Suprapubic skin (tissue), 4 donors: Measurements from ENCODE around the gene NOS1AP. TPM values are rescaled to one million over a fixed set of nuclear protein-coding genes. Genes with fewer than 3 reads are reported as not detected.

ENCODE experiments used
- DNase-seq, 2 donors: peaks; one replicate each; pipeline ENCODE4 v3.0.0-alpha.2; 2019; ENCODE audit warnings: low spot score in 2 of 2
- H3K27ac ChIP-seq: fragments of 200-600 bp; sonication (generic); one replicate; pipeline ENCODE4 v1.5.1; 2019
- H3K27me3 ChIP-seq: fragments of 200-600 bp; sonication (generic); one replicate; pipeline ENCODE4 v1.5.1; 2019
- H3K36me3 ChIP-seq: fragments of 200-600 bp; sonication (generic); one replicate; pipeline ENCODE4 v1.5.1; 2019
- H3K4me1 ChIP-seq: fragments of 200-600 bp; sonication (generic); one replicate; pipeline ENCODE4 v1.5.1; 2019
- H3K4me3 ChIP-seq: fragments of 200-600 bp; sonication (generic); one replicate; pipeline ENCODE4 v1.5.1; 2019; ENCODE audit warnings: mild to moderate bottlenecking
- H3K9me3 ChIP-seq: fragments of 200-600 bp; sonication (generic); one replicate; pipeline ENCODE4 v1.5.1; 2019
- EP300 ChIP-seq: sonication (generic); formaldehyde crosslinking; IDR thresholded peaks from one replicate; pipeline ENCODE4 v1.6.1; 2017; ENCODE audit warnings: antibody characterized with exemption
- POLR2A ChIP-seq, 2 donors: fragments of 450-650 bp; IDR thresholded peaks; one replicate each; pipeline ENCODE4 v1.6.1; 2017; ENCODE audit warnings: antibody characterized with exemption in 2 of 2, mild to moderate bottlenecking in 2 of 2, moderate library complexity in 2 of 2
- POLR2AphosphoS5 ChIP-seq, 3 donors: sonication (generic); formaldehyde crosslinking; IDR thresholded peaks; one replicate each; pipeline ENCODE4 v1.6.1; 2017; ENCODE audit warnings: antibody characterized with exemption in 3 of 3
- WGBS: methylation state at CpG from one replicate; pipeline ENCODE4 v1.1.5; 2018; 5-methylcytosine and 5-hydroxymethylcytosine counted together
- total RNA-seq, 4 donors: library from RNA; depleted of rRNA; stranded (reverse); fragments of >200 nt; gene quantifications; one replicate each; pipeline ENCODE4 v1.1.0, GENCODE V29; 2016
- TF ChIP-seq, protein P1 (sequence below), 2 donors: fragments of 200-600 bp in 1 of 2; fragments of 450-650 bp in 1 of 2; sonication (generic) in 1 of 2; IDR thresholded peaks; one replicate each; pipeline ENCODE4 v1.5.1; 2016 to 2019; ENCODE audit warnings: antibody characterized with exemption in 2 of 2, mild to moderate bottlenecking in 1 of 2, moderate library complexity in 1 of 2

Gene NOS1AP
- total RNA-seq, 4 donors from 2014 or later: 1.9 to 9.5 (median 3.3) TPM

DNA sequence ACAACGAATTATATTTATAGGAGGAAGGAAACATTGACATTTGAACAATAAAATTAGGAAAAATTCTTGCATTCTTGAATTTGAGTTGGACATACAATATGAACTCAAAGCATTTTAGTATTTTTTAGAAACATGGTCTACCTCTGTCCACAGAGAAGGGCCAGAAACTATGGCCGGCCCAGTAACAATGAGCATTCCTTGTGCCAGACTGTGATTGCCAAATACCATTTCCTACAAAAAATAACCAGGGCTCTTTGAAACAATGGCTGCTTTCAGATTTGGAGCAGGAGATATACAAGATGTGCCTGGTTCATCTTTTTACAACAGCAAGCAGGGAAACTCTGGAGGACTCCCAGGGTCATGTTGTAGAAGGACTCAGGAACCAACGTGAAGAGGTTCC is 38.4 kb downstream of the NOS1AP start:
- DNase-seq: no peak
- Histone ChIP-seq H3K27me3 (no peaks in the 10 kb centered on the region), H3K27ac (no peak overlapping the region), H3K36me3 (no peaks in the 10 kb centered on the region), H3K9me3 (peaks cover 4% of the 10 kb centered on the region), H3K4me3 (no peak overlapping the region), H3K4me1 (no peaks in the 10 kb centered on the region)
- 61% methylated on average over 3 of the region's 3 CpGs for WGBS
- TF ChIP-seq POLR2A (IDR thresholded peaks at IDR 0.05) (no peak), POLR2AphosphoS5 (IDR thresholded peaks at IDR 0.05) (no peak), EP300 (no peak)

DNA sequence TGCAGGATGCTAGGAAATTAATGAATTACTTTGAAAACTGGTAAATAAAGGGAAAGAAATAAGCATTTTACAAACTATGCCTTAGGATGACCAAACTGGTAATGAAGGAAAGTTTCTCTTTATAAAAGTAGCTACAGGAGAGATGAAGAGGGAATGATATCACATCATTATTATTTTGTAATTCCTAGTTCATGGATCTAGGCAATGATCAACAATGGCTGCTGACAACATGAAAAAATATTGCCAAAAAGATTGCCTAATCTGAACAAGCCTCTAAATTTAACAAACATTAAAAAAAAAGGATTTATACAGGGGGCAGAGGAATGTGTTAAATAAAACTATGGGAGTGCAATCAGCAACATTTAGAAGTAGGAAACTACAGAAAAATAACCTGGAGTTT is 38.9 kb downstream of the NOS1AP start:
- TF ChIP-seq POLR2A (IDR thresholded peaks at IDR 0.05): no peak
- TF ChIP-seq POLR2AphosphoS5 (IDR thresholded peaks at IDR 0.05): no peak
- Histone ChIP-seq H3K9me3 (peaks cover 1% of the 10 kb centered on the region), H3K4me1 (no peaks in the 10 kb centered on the region), H3K27ac (no peak overlapping the region), H3K4me3 (no peak overlapping the region), H3K27me3 (no peaks in the 10 kb centered on the region), H3K36me3 (no peaks in the 10 kb centered on the region)
- no peak for DNase-seq

DNA sequence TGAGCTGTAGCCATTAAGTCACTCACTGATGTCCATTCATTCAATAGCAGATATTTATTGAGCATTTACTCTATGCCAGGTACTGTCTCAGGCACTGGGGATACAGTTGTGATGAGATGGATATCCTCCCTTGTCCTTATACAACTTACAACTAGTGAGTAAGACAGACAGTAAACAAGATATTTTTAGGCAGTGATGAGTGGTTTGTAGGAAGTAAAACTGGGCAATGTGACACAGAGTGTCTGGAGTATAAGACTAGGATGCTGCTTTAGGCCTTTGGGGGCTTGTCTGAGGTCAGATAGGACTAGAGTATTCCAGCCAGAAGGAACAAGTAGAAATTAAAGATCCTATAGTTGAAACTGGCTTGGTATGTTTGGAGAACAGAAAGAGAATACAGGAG is 41.4 kb downstream of the NOS1AP start:
- Histone ChIP-seq H3K4me1 (no peaks in the 10 kb centered on the region), H3K36me3 (no peaks in the 10 kb centered on the region), H3K9me3 (no peaks in the 10 kb centered on the region), H3K27ac (no peak overlapping the region), H3K4me3 (no peak overlapping the region), H3K27me3 (no peaks in the 10 kb centered on the region)
- TF ChIP-seq POLR2AphosphoS5 (IDR thresholded peaks at IDR 0.05): no peak
- no peak for TF ChIP-seq POLR2A (IDR thresholded peaks at IDR 0.05)
- TF ChIP-seq, protein P1, sequence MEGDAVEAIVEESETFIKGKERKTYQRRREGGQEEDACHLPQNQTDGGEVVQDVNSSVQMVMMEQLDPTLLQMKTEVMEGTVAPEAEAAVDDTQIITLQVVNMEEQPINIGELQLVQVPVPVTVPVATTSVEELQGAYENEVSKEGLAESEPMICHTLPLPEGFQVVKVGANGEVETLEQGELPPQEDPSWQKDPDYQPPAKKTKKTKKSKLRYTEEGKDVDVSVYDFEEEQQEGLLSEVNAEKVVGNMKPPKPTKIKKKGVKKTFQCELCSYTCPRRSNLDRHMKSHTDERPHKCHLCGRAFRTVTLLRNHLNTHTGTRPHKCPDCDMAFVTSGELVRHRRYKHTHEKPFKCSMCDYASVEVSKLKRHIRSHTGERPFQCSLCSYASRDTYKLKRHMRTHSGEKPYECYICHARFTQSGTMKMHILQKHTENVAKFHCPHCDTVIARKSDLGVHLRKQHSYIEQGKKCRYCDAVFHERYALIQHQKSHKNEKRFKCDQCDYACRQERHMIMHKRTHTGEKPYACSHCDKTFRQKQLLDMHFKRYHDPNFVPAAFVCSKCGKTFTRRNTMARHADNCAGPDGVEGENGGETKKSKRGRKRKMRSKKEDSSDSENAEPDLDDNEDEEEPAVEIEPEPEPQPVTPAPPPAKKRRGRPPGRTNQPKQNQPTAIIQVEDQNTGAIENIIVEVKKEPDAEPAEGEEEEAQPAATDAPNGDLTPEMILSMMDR (IDR thresholded peaks at IDR 0.05): no peak
- no peak for TF ChIP-seq EP300
- DNase-seq: no peak

DNA sequence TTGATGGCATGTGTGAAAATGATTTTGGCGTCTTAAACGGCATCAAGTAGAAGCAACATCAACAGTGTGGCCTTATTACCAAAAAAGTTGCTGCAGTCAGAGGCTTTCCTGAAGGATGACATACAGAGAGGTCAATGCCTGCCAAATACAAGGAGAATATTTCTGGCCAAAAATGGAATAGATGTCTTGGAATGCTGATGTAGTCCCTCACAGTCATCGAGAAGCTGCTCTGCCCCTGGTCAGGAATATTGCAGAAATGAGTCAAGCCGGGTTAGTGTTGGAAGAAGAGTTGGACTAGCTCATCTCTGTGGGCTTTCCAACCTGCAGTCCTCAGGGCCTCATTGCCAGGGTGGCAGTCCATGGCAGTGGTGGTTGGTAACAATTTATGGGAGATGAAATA is 42.1 kb downstream of the NOS1AP start:
- Histone ChIP-seq H3K27ac (no peak overlapping the region), H3K4me3 (no peak overlapping the region), H3K9me3 (no peaks in the 10 kb centered on the region), H3K4me1 (no peaks in the 10 kb centered on the region), H3K27me3 (no peaks in the 10 kb centered on the region), H3K36me3 (no peaks in the 10 kb centered on the region)
- 70% methylated on average over 4 of the region's 4 CpGs for WGBS
- TF ChIP-seq, protein P1 (IDR thresholded peaks at IDR 0.05): no peak
- no peak for TF ChIP-seq EP300
- TF ChIP-seq POLR2AphosphoS5 (IDR thresholded peaks at IDR 0.05): no peak
- TF ChIP-seq POLR2A (IDR thresholded peaks at IDR 0.05): no peak
- DNase-seq: no peak

DNA sequence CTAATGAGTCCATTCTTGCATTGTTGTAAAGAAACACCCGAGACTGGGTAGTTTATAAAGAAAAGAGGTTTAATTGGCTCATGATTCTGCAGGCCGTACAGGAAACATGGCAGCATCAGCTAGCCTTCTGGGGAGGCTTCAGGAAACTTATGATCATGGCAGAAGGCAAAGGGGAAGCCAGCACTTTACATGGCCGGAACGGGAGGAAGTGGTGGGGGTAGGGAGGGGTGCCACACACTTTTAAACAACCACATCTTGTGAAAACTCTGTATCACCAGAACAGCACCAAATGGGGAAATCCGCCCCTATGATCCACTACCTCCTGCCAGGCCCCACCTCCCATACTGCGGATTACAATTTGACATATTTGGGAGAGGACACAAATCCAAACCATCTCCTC is 43.9 kb downstream of the NOS1AP start:
- Histone ChIP-seq H3K4me3 (no peak overlapping the region), H3K27ac (no peak overlapping the region), H3K9me3 (no peaks in the 10 kb centered on the region), H3K36me3 (no peaks in the 10 kb centered on the region), H3K4me1 (no peaks in the 10 kb centered on the region), H3K27me3 (no peaks in the 10 kb centered on the region)
- no peak for DNase-seq
- 89% methylated on average over 6 of the region's 6 CpGs for WGBS
- TF ChIP-seq POLR2AphosphoS5 (IDR thresholded peaks at IDR 0.05) (no peak), POLR2A (IDR thresholded peaks at IDR 0.05) (no peak), EP300 (no peak)
- TF ChIP-seq, protein P1 (IDR thresholded peaks at IDR 0.05): no peak

DNA sequence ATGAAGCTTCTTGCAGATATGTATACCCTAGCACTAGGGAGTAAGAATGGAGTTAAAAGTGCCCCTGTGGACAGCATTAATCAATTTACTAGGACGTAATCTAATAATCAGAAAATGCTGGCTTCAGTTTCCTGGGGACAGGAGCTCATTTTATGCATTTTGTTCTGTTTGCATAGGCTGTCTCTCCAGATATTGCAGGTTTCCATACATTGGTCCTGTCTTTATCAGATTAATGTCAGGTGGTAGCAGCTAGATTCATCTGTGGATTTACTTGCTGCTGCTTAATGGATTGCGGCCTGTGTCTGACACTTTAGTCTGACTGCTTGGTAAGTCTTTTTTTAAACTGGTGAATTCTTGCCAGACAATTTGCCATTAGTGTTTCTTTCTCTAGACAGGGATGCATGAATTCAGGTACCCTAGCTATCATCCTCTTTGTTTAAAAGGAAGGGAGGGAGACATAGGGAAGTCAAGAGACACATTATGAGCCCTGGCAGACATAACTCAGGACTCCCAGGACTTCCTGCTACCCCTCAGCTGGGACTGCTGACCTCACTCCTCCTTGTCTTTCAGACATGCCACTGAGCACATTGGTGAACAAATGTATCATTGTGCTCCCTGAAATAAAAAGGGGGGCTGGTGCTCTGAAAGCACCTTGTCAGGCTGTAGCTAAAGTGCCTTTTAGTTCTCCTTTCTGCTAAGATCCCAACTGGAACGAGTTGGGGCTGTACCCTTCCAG is 47.7 kb downstream of the NOS1AP start:
- Histone ChIP-seq H3K27me3 (no peaks in the 10 kb centered on the region), H3K9me3 (no peaks in the 10 kb centered on the region), H3K4me1 (no peaks in the 10 kb centered on the region), H3K4me3 (no peak overlapping the region), H3K27ac (no peak overlapping the region), H3K36me3 (no peaks in the 10 kb centered on the region)
- 70% methylated on average over 3 of the region's 3 CpGs for WGBS
- no peak for DNase-seq
- TF ChIP-seq POLR2A (IDR thresholded peaks at IDR 0.05): no peak
- TF ChIP-seq, protein P1 (IDR thresholded peaks at IDR 0.05): no peak
- no peak for TF ChIP-seq EP300
- TF ChIP-seq POLR2AphosphoS5 (IDR thresholded peaks at IDR 0.05): no peak
